K562 (cell line): Measurements from ENCODE around the gene LYPD3. TPM values are rescaled to one million over a fixed set of nuclear protein-coding genes. Genes with fewer than 3 reads are reported as not detected.

Source experiments
- CBFB ChIP-seq: sonication (generic); formaldehyde crosslinking; IDR thresholded peaks from 2 replicates; pipeline ENCODE4 v1.4.0; 2020; ENCODE audit warnings: mild to moderate bottlenecking, missing genetic modification reagents
- CREB1 ChIP-seq, 2 experiments: sonication (generic) in 1 of 2; formaldehyde crosslinking in 1 of 2; IDR thresholded peaks; 2 replicates each; pipeline versions ENCODE4 v1.6.1 to v1.8.0; 2012 to 2022; ENCODE audit warnings: inconsistent platforms in 1 of 2, mild to moderate bottlenecking in 1 of 2, missing genetic modification reagents in 1 of 2, moderate library complexity in 1 of 2
- E2F6 ChIP-seq, 2 experiments: IDR thresholded peaks; 2 replicates each; pipeline ENCODE4 v1.6.1; 2011; ENCODE audit warnings: borderline replicate concordance in 1 of 2, control low read depth in 1 of 2, low read depth in 1 of 2, low read length in 1 of 2, mild to moderate bottlenecking in 1 of 2, mixed read lengths in 1 of 2, moderate library complexity in 1 of 2; ENCODE audit not compliant: insufficient read depth in 1 of 2, insufficient read length in 1 of 2, poor library complexity in 1 of 2, severe bottlenecking in 1 of 2; ENCODE audit errors: extremely low read depth in 1 of 2
- JUND ChIP-seq, 2 experiments: IDR thresholded peaks; 2 replicates in 1 of 2; 3 replicates in 1 of 2; pipeline ENCODE4 v1.6.1; 2011; ENCODE audit warnings: borderline replicate concordance in 2 of 2, low read depth in 2 of 2, low read length in 2 of 2, improper control_type of control experiment in 1 of 2, missing biosample characterization in 1 of 2, missing genetic modification characterization in 1 of 2, missing genetic modification reagents in 1 of 2
- STAT5B ChIP-seq: fragments of 250-450 bp; sonication (Bioruptor Pico); IDR thresholded peaks from 2 replicates; pipeline ENCODE4 v1.8.0; 2021; ENCODE audit warnings: mild to moderate bottlenecking, inconsistent platforms
- ZBTB1 ChIP-seq: sonication (generic); formaldehyde crosslinking; IDR thresholded peaks from 2 replicates; pipeline ENCODE4 v1.8.1; 2023; ENCODE audit warnings: missing genetic modification reagents, low read depth, mild to moderate bottlenecking, borderline replicate concordance
- polyA plus RNA-seq, 8 experiments: library from polyadenylated mRNA; depleted of rRNA in 4 of 8; stranded (reverse) in 5 of 8; unstranded in 3 of 8; fragments of >200 nt; fragmentation: Nextera tagmentation in 2 of 8; fragmentation: Illumina TruSeq in 1 of 8; extraction: Ambion mirVana in 2 of 8; extraction: Trizol in 1 of 8; gene quantifications; 2 replicates each; pipeline versions ENCODE4 v1.2.1 to v1.2.3, GENCODE V29; 2011 to 2014; ENCODE audit warnings: inconsistent platforms in 1 of 8, missing spikeins in 1 of 8
- total RNA-seq, 7 experiments: library from RNA; depleted of rRNA in 6 of 7; stranded (reverse); fragments of >200 nt in 6 of 7; fragmentation: Illumina TruSeq in 2 of 7; extraction: Trizol in 2 of 7; gene quantifications; 2 replicates each; pipeline versions ENCODE4 v1.2.1 to v1.2.3, GENCODE V29; 2011 to 2021; ENCODE audit warnings: low replicate concordance in 1 of 7
- TF ChIP-seq, protein P1 (sequence below), 2 experiments: fragments of 450-650 bp in 1 of 2; sonication (generic) in 1 of 2; formaldehyde crosslinking; conservative IDR thresholded peaks; 2 replicates each; pipeline versions ENCODE4 v1.4.0 to v1.8.1; 2020 to 2022; ENCODE audit warnings: mild to moderate bottlenecking in 1 of 2, missing genetic modification reagents in 1 of 2
- TF ChIP-seq, protein P2 (sequence below), 2 experiments: fragments of 450-650 bp; IDR thresholded peaks; 2 replicates each; pipeline ENCODE4 v1.6.1; 2018; ENCODE audit warnings: mild to moderate bottlenecking in 2 of 2, low read depth in 1 of 2; ENCODE audit not compliant: partially characterized antibody in 2 of 2

The LYPD3 gene
- total and polyA plus RNA-seq, 9 of the 15 experiments (the other 6 are each of a cell fraction or from before 2014, with no cell fraction given) = 0.04 to 0.33 (median 0.20) TPM; not detected in 1

DNA sequence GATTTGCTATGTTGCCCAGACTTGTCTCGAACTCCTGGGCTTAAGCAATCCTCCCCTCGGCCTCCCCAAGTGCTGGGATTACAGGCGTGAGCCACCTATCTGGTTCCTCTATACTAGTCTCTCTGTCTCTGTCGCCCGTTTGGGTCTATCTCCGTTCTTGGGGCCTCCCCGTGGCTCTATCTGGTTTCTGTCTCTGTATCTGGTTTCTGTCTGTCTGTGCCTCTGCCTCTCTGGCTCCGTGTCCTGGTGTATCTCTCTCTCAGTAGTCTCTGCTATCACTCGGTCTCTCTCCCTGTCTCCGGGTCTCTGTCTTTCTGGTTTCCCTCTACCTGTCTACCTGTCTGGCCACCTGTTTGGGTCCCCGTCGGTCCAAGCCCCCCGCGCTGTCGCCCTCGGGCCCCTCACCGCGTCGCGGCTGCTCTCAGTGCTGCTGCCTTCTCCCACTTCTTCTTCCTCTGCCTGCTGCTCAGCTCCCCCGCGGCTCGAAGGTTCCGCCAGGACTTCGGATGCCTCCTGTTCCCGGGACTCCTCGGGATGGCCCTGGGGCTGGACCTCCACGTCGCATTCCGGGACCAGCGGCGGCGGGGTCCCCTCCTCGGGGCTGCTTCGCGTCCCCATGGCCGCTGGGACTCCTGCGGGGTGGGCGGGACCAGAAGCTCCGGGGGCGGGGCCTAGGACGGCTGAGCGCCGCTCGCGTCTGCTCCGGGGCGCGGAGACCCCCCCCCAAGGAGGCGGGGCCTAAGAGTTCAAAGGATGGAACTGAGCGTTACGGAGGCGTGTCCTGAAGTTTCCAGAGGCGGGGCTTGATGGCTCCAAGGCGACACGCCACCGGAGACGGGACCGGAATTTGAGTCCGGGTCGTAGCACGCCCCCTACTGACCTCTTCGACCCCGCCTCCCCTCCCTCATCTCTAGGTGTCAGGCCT, 38.4 kb upstream of the LYPD3 start (continued):
- TF ChIP-seq, protein P1, sequence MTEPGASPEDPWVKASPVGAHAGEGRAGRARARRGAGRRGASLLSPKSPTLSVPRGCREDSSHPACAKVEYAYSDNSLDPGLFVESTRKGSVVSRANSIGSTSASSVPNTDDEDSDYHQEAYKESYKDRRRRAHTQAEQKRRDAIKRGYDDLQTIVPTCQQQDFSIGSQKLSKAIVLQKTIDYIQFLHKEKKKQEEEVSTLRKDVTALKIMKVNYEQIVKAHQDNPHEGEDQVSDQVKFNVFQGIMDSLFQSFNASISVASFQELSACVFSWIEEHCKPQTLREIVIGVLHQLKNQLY (CRISPR knock-in tag; conservative IDR thresholded peaks at IDR 0.05) = no peak
- TF ChIP-seq CREB1 (IDR thresholded peaks at IDR 0.05) (no peak), CREB1 (CRISPR knock-in tag; IDR thresholded peaks at IDR 0.05) (peak; percentile 25; the same call in 1 of the 2 replicates), CBFB (CRISPR knock-in tag) (no peak), E2F6 (IDR thresholded peaks at IDR 0.05; ENCODE audit: borderline replicate concordance in 1 of 2, extremely low read depth in 1 of 2, insufficient read depth in 1 of 2, insufficient read length in 1 of 2, low read depth in 1 of 2, low read length in 1 of 2, poor library complexity in 1 of 2, severe bottlenecking in 1 of 2) (peak in 1 of 2 experiments; percentile 25), ZBTB1 (CRISPR knock-in tag) (no peak), STAT5B (CRISPR knock-in tag) (no peak), JUND (IDR thresholded peaks at IDR 0.05; ENCODE audit: borderline replicate concordance, low read depth, low read length) (peak; percentile 13; the same call in 1 of the 2 replicates), JUND (tag; IDR thresholded peaks at IDR 0.05; ENCODE audit: borderline replicate concordance, low read depth, low read length) (no peak)
- TF ChIP-seq, protein P2, sequence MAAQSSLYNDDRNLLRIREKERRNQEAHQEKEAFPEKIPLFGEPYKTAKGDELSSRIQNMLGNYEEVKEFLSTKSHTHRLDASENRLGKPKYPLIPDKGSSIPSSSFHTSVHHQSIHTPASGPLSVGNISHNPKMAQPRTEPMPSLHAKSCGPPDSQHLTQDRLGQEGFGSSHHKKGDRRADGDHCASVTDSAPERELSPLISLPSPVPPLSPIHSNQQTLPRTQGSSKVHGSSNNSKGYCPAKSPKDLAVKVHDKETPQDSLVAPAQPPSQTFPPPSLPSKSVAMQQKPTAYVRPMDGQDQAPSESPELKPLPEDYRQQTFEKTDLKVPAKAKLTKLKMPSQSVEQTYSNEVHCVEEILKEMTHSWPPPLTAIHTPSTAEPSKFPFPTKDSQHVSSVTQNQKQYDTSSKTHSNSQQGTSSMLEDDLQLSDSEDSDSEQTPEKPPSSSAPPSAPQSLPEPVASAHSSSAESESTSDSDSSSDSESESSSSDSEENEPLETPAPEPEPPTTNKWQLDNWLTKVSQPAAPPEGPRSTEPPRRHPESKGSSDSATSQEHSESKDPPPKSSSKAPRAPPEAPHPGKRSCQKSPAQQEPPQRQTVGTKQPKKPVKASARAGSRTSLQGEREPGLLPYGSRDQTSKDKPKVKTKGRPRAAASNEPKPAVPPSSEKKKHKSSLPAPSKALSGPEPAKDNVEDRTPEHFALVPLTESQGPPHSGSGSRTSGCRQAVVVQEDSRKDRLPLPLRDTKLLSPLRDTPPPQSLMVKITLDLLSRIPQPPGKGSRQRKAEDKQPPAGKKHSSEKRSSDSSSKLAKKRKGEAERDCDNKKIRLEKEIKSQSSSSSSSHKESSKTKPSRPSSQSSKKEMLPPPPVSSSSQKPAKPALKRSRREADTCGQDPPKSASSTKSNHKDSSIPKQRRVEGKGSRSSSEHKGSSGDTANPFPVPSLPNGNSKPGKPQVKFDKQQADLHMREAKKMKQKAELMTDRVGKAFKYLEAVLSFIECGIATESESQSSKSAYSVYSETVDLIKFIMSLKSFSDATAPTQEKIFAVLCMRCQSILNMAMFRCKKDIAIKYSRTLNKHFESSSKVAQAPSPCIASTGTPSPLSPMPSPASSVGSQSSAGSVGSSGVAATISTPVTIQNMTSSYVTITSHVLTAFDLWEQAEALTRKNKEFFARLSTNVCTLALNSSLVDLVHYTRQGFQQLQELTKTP (IDR thresholded peaks at IDR 0.05; ENCODE audit: low read depth in 1 of 2, partially characterized antibody in 2 of 2) = no peak
